Ectodermal cell (in vitro differentiated cells): ENCODE data around the gene SRL. TPM values are rescaled to one million over a fixed set of nuclear protein-coding genes. Genes with fewer than 3 reads are reported as not detected.
A peak's percentile ranks its signal among the peaks of the same experiment; 100 is the strongest.

Experiments used
- H3K27ac ChIP-seq: 2 replicates; pipeline ENCODE4 v1.7.0; 2013; ENCODE audit warnings: mild to moderate bottlenecking, low read depth, low read length; ENCODE audit not compliant: insufficient read depth, poor library complexity, severe bottlenecking
- H3K27me3 ChIP-seq: 2 replicates; pipeline ENCODE4 v1.7.0; 2013; ENCODE audit warnings: mild to moderate bottlenecking, low read length; ENCODE audit not compliant: insufficient read depth, control insufficient read depth, poor library complexity, severe bottlenecking
- H3K36me3 ChIP-seq: one replicate; pipeline ENCODE4 v1.7.0; 2013; ENCODE audit warnings: low read length; ENCODE audit not compliant: control insufficient read depth, insufficient read depth
- H3K4me1 ChIP-seq: one replicate; pipeline ENCODE4 v1.7.0; 2013; ENCODE audit warnings: low read length; ENCODE audit not compliant: control insufficient read depth, insufficient read depth
- H3K4me3 ChIP-seq: 2 replicates; pipeline ENCODE4 v1.7.0; 2013; ENCODE audit warnings: low read depth, low read length, control low read depth; ENCODE audit not compliant: insufficient read depth
- H3K9me3 ChIP-seq: 2 replicates; pipeline ENCODE4 v1.7.0; 2013; ENCODE audit warnings: mild to moderate bottlenecking, low read length, moderate library complexity; ENCODE audit not compliant: control insufficient read depth
- WGBS, 2 experiments: methylation state at CpG; one replicate each; pipeline ENCODE4 v1.1.7; 2013; ENCODE audit warnings: missing lambda C conversion rate in 2 of 2; 5-methylcytosine and 5-hydroxymethylcytosine counted together
- polyA plus RNA-seq, 4 experiments: library from polyadenylated mRNA; stranded (reverse); fragments of 50-300 nt; gene quantifications; one replicate each; pipeline ENCODE4 v1.2.3, GENCODE V29; 2013

SRL gene
- 0.57 TPM for polyA plus RNA-seq (2013, experiment 1 of 4)
- 0.20 TPM for polyA plus RNA-seq (2013, experiment 2 of 4)
- 0.75 TPM for polyA plus RNA-seq (2013, experiment 3 of 4)
- polyA plus RNA-seq (2013, experiment 4 of 4), result 1.3 TPM

DNA sequence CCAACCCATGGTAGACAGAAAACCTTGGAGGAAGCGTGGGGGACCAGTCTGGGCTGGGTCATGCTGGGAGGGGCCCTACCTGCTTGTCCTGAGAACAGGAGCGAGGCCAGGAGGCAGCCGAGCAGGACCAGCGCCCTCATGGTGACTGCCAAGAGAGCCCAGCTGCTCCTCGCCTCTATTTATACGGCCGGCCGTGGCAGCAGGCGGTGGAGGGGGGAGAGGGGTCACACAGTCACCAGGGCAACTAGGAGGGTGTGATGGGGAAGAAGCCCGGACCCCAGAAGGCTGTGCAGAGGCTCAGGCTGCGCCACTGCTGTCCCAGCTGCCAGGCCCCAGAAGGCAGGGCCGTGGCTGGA lies at the start of gene SRL:
Gene SRL (minus strand): TSS at position 153 of the 356 bp plus-strand sequence. CDS start 13 bp downstream, at position 140.
- Histone ChIP-seq H3K36me3 (no peaks in the 10 kb centered on the region), H3K4me1 (peaks cover 18% of the 10 kb centered on the region), H3K9me3 (no peaks in the 10 kb centered on the region), H3K4me3 (no peak within 1 kb of the TSS), H3K27ac (no peak within 1 kb of the TSS), H3K27me3 (no peaks in the 10 kb centered on the region)
- WGBS, 2 experiments, result 90 to 93% methylated on average over 12 of the region's 12 CpGs

- Histone ChIP-seq H3K27ac (peak overlapping the region; percentile 56), H3K4me1 (peaks cover 4% of the 10 kb centered on the region), H3K9me3 (no peaks in the 10 kb centered on the region), H3K36me3 (no peaks in the 10 kb centered on the region), H3K4me3 (no peak overlapping the region), H3K27me3 (no peaks in the 10 kb centered on the region)
- 68 to 69% methylated on average over 8 of the region's 8 CpGs for WGBS, 2 experiments
Measured at GRCh38 chr16:4290236-4290830, 48.5 kb upstream of the SRL start.

GRCh38 chr16:4288148-4288921 lies 46.5 kb upstream of the SRL start:
- H3K36me3 ChIP-seq, result no peaks in the 10 kb centered on the region
- H3K9me3 ChIP-seq, result no peaks in the 10 kb centered on the region
- 30 to 31% methylated on average over 22 of the region's 22 CpGs for WGBS, 2 experiments
- H3K4me1 ChIP-seq, result peaks cover 2% of the 10 kb centered on the region
- H3K27ac ChIP-seq, result no peak overlapping the region
- H3K4me3 ChIP-seq, result no peak overlapping the region
- H3K27me3 ChIP-seq, result no peaks in the 10 kb centered on the region

GRCh38 chr16:4285167-4285566 lies 43.3 kb upstream of the SRL start:
- Histone ChIP-seq H3K27ac (no peak overlapping the region), H3K4me1 (no peaks in the 10 kb centered on the region), H3K4me3 (no peak overlapping the region), H3K36me3 (no peaks in the 10 kb centered on the region), H3K27me3 (no peaks in the 10 kb centered on the region), H3K9me3 (peaks cover 2% of the 10 kb centered on the region)
- WGBS, 2 experiments, result 85 to 86% methylated on average over 10 of the region's 10 CpGs

DNA sequence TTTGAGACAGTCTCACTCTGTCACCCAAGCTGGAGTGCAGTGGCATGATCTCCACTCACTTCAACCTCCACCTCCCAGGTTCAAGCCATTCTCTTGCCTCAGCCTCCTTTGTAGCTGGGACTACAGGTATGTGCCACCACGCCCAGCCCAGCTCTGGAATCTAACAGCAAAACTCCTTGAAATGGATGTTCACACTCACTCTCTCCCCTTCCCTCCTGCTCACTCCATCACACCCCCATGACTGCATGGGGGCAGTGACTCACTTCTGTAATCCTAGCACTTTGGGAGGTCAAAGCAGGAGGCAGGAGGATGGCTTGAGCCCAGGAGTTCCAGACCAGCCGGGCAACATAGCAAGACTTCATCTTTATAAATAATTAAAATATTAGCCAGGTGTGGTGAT lies 42.1 kb upstream of the SRL start:
- Histone ChIP-seq H3K4me1 (no peaks in the 10 kb centered on the region), H3K27me3 (no peaks in the 10 kb centered on the region), H3K36me3 (no peaks in the 10 kb centered on the region), H3K4me3 (no peak overlapping the region), H3K27ac (no peak overlapping the region), H3K9me3 (peaks cover 2% of the 10 kb centered on the region)
- 81 to 92% methylated on average over 2 of the region's 2 CpGs for WGBS, 2 experiments

- 90% methylated on average over 8 of the region's 8 CpGs for WGBS, 2 experiments
- peaks cover 2% of the 10 kb centered on the region for H3K9me3 ChIP-seq
Measured at GRCh38 chr16:4283441-4283840, 41.6 kb upstream of the SRL start.

GRCh38 chr16:4280625-4281024 lies 38.7 kb upstream of the SRL start:
- Histone ChIP-seq H3K36me3 (no peaks in the 10 kb centered on the region), H3K9me3 (peaks cover 2% of the 10 kb centered on the region), H3K27ac (no peak overlapping the region), H3K27me3 (no peaks in the 10 kb centered on the region), H3K4me1 (no peaks in the 10 kb centered on the region), H3K4me3 (no peak overlapping the region)
- 94 to 97% methylated on average over 2 of the region's 2 CpGs for WGBS, 2 experiments

More at GRCh38 chr16:4283441-4283840, 41.6 kb upstream of the SRL start:
- H3K4me3 ChIP-seq, result no peak overlapping the region
- H3K27ac ChIP-seq, result no peak overlapping the region
- no peaks in the 10 kb centered on the region for H3K36me3 ChIP-seq
- H3K4me1 ChIP-seq, result no peaks in the 10 kb centered on the region
- no peaks in the 10 kb centered on the region for H3K27me3 ChIP-seq

GRCh38 chr16:4277987-4278513 lies 36.2 kb upstream of the SRL start:
- WGBS, 2 experiments, result 96 to 97% methylated on average over 2 of the region's 2 CpGs
- Histone ChIP-seq H3K36me3 (no peaks in the 10 kb centered on the region), H3K27ac (no peak overlapping the region), H3K27me3 (no peaks in the 10 kb centered on the region), H3K4me1 (no peaks in the 10 kb centered on the region), H3K4me3 (no peak overlapping the region), H3K9me3 (peaks cover 2% of the 10 kb centered on the region)

DNA sequence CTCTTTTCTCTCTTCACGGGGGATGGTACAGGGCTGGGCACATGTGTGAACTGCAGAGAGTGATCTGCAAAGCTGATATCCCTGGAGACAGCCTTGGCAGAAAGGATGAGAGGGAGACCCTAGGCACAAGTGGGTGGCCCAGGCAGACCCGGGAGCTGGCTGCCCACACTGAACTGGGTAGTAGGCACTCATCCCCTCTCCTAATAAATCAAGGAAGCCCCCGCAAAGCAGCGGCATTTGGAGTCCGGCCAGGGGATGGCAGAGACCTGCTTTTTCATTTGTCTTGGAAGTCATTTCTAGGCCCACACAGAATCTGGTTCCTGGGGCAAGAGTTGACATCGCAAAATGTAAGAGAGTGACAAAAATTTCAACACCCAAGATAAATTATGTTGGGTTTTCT lies 34.0 kb upstream of the SRL start:
- H3K4me3 ChIP-seq, result no peak overlapping the region
- H3K36me3 ChIP-seq, result no peaks in the 10 kb centered on the region
- no peaks in the 10 kb centered on the region for H3K4me1 ChIP-seq
- 92 to 95% methylated on average over 6 of the region's 6 CpGs for WGBS, 2 experiments
- H3K27me3 ChIP-seq, result no peaks in the 10 kb centered on the region
- H3K27ac ChIP-seq, result no peak overlapping the region
- peaks cover 2% of the 10 kb centered on the region for H3K9me3 ChIP-seq

- no peaks in the 10 kb centered on the region for H3K9me3 ChIP-seq
- H3K36me3 ChIP-seq, result no peaks in the 10 kb centered on the region
- H3K4me1 ChIP-seq, result no peaks in the 10 kb centered on the region
- no peaks in the 10 kb centered on the region for H3K27me3 ChIP-seq
- WGBS, 2 experiments, result 4 to 8% methylated on average over 21 to 23 of the region's 25 CpGs
- peak overlapping the region; percentile 94 for H3K27ac ChIP-seq
- peak overlapping the region; percentile 93 for H3K4me3 ChIP-seq
Measured at GRCh38 chr16:4273858-4274311, 32.0 kb upstream of the SRL start.
